ENCODE measurements around the gene TSR3. TPM values are rescaled to one million over a fixed set of nuclear protein-coding genes. Genes with fewer than 3 reads are reported as not detected.

TSR3 gene
- total RNA-seq, 1 donor from 2014 or later, result 67.3 TPM

GRCh38 chr16:1378087-1378803 lies 26.6 kb upstream of the TSR3 start:
- no peak for DNase-seq (ENCODE audit: low read depth in 2 of 2)

DNA sequence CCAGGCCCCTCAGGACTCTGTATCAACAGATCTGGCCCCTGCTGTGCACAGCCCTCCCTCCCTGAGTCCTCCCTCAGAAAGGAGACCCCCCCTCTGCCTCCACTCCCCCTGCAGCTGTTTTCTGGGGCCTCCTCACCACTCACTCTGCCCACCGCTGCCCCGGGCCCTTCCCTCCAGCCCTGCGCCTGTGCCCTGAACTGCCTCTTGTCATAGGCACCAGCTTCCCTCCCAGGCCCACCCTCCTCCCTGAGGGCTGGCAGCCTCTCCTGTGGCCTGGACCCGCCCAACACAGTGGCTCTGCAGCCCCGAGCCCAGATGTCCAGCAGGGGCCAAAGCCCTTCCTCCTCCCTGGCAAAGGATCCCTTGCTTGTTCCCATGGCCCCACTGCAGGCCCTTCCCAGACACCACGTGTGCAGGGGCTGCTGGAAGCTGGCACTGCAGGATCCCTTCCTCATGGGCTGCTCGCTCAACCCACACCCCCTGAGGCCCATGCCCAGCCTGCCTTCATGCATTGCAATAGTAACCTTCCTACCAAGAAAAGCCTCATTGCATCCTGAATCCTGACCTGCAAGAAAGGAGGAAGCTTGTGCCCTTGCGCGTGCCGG lies 25.8 kb upstream of the TSR3 start:
- DNase-seq (ENCODE audit: low read depth in 2 of 2), result no peak

- no peak for DNase-seq (ENCODE audit: low read depth in 2 of 2)
Observed at GRCh38 chr16:1375741-1376410, 24.2 kb upstream of the TSR3 start.

DNA sequence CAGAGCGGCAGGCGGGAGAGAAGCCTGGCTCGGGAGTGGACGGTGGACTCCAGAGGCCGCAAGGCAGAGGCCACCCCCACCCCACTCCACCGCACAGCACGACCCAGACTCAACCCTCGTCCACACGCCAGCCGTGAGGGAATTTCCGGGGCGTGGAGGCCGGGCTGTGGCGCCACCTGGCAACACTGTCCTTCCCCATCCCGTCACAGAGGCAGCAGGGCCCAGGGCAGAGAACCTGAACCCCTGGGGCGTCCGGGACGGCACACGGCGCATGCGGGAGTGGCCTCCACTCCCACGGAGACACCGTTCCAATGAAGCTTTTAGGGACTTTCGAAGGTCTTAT lies 23.6 kb upstream of the TSR3 start:
- DNase-seq (ENCODE audit: low read depth in 2 of 2), result no peak

DNA sequence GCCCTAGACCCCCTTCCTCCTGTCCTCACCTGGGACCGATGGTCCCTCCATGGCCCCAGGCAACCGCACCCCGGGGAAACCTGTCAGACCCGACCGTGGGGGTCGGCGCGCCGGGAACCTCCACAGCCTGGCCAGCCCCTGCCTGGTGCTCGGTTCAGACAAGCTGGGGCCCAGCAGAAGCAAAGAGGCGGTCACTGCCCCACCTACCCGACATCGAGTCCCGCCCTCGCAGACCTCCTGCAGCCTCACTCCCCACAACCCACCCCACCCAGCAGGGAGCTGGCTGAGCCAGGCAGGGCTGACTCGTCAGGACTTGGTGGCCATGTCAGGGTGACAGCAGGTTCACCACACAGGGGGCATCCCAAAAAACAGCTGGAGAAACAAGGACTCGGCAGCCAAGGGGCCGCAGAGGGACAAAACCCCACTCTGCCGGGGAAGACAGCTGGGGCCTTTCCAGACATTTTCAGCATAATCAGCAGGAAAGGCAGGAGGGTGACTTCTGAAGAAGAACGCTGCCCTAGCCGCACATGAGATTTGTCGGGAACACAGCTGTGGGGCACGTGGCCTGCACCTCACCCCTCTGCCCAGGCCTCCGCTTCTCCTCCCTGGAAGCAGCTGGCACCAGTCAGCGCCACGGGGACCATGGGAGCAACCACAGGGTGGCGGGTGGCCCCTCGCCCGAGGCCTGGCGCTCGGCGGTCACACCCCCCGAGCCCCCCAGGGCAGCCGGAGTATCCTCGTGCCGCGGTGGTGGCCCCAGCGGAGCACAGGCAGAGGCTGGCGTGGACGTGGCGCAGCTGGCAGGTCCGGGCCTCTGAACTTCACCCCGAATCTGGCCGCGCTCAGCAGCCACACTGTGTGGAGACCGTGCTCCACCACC lies 23.0 kb upstream of the TSR3 start:
- DNase-seq (ENCODE audit: low read depth in 2 of 2), result no peak

GRCh38 chr16:1372292-1372950 lies 20.7 kb upstream of the TSR3 start:
- DNase-seq (ENCODE audit: low read depth in 2 of 2), result no peak

DNA sequence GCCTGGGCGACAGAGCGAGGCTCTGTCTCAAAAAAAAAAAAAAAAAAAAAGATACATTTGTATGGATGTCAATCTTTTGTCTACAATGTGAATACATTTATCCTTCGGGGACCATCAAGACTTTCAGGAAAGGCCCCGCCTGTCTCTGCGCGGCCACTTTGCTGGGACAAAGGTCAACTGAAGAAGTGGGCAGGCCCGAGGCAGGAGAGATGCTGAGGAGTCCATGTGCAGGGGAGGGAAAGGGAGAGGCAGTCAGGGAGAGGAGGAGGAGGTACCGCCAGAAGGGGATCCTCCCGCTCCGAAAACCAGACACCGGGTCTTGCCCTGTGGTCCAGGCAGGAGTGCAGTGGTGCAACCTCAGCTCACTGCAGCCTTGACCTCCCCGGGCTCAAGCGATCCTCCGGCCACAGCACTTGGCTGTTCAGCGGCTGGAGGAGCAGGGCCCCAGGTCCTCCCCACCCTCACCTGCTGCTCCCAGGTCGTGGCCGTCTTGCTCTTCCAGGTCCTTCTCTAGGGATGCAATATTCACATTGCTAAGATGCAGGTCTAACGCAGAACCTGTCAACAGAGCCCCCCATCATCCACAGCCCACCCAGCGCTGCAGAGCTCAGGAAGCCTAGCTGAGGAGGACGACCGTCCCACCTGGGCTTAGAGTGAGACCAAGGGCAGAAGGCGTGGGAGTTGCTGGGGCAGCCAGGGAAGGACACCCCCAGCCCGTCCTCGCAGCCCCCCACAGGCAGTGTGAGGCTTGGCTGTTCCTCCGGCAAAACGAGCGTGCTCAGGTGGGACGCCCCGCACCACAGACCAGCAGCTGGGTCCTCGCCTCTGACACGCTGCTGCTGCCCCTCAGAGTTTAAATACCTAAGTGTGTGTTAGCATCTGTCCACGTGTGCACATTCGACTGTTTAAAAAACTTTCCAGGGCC lies 19.6 kb upstream of the TSR3 start:
- no peak for DNase-seq (ENCODE audit: low read depth in 2 of 2)

GRCh38 chr16:1367486-1368174 lies 16.0 kb upstream of the TSR3 start:
- DNase-seq (ENCODE audit: low read depth in 2 of 2), result no peak

- DNase-seq (ENCODE audit: low read depth in 2 of 2), result no peak
Observed at GRCh38 chr16:1366712-1367299, 15.1 kb upstream of the TSR3 start.

DNA sequence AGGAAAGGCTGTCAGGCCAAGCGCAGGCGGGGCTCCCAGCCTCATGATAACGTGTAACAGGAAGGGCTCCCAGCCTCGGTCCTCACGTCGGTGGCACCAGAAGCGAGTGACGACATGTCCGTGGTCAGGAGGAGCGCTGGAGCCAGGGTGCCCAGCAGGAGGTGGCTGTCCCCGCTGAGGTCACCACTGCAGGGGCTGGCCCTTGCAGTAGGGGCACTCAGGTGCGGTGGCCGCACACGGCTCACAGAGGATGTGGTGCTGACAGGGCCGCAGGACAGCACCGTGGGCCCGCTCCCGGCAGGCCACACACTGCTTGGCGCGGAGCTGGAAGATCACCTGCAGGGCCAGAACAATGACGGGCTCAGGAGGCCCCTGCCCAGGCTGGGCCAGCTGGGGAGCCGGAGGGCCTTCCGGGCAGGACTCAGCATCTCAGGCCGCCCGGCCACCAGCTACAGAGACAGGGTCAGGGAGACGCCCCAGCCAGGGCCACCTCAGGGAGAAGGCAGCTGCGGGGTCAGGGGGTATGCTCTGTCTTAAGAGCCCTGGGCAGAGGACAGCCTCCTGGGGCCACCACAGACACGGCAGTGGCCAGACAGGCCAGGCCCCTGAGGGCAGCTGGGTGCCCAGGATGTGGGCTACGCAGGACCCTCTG lies 14.5 kb upstream of the TSR3 start:
- no peak for DNase-seq (ENCODE audit: low read depth in 2 of 2)

DNA sequence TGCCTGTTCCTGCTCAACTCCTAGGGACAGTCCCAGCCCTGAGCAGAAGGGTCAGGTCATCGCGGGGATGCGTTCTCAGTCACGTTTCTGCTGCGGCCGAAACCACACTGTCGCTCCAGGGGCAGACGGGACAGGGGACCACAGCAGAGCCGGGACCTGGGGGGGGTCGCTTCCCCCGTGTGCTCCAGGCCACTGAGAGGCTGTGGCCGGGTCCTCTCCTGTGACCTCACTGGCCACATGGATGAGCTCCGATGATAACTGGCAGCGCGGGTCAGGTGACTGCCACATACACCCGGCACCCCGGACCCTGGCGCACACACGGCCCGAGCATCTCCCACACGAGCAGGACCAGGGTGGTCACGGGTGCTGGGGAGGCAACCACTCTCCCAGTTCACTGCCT lies 12.8 kb upstream of the TSR3 start:
- no peak for DNase-seq (ENCODE audit: low read depth in 2 of 2)

DNA sequence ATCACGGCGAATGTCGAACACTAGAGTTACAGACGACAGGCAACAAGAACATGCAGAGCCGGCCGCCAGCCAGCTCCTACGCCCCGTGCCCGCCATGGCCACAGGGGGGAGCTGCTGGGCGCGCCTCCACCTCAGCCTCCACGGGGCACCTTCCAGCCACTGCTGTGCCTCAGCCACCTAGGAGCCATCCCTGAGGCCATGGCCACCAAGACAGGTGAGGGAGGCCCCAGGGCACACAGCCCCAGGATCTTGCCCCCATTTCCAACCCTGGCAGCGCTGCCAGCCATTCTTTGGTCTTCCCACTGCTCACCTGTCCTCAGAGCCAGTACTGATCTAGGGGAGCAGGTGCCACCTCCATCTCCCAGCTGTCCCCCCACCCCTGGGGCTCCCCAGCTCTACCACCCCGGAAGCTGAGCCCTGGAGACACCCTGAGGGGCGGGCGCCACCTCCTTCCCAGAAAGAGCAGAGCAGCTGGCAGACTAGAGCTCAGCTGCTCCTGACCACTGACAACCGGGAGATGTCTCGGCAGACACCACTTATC lies 11.9 kb upstream of the TSR3 start:
- DNase-seq (ENCODE audit: low read depth in 2 of 2), result peak; percentile 50 to 76

GRCh38 chr16:1362807-1363206 lies 11.1 kb upstream of the TSR3 start:
- no peak for DNase-seq (ENCODE audit: low read depth in 2 of 2)

GRCh38 chr16:1361685-1362360 lies 10.1 kb upstream of the TSR3 start:
- no peak for DNase-seq (ENCODE audit: low read depth in 2 of 2)

DNA sequence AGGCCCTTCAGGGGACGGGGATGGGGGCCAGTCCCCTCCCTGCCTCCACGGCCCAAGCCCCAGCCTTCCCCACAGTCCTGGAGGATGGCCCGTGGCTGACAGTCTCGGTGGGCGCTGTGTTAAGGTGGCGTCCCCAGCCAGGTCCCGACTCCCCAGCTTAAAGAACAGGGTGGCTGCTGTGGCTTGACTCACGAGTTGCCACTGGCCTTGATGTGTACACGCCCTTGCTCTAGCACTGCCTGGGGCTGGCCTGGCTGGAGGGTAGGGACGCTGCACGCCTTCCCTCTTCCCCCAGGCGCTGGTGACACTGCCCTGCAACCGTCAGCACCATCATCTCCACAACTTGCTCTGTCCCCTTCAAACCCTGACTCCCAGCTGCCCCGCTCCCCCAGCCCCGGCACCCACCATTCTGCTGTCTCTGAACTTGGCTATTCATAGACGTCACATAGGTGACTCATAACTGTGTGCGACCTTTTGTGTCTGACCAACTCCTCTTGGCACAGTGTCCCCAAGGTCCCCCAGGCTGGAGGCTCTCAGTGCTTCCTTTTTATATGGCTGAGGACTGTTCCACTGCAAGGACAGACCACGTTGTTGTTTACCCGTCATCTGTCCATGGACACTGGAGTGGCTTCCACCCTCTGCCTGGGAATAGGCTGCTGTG lies 6.4 kb upstream of the TSR3 start:
- no peak for DNase-seq (ENCODE audit: low read depth in 2 of 2)

- DNase-seq (ENCODE audit: low read depth in 2 of 2), result no peak
Observed at GRCh38 chr16:1356061-1356900, 4.6 kb upstream of the TSR3 start.

GRCh38 chr16:1355591-1355990 lies 3.9 kb upstream of the TSR3 start:
- no peak for DNase-seq (ENCODE audit: low read depth in 2 of 2)
